ENCODE data around the gene AGBL5. TPM values are rescaled to one million over a fixed set of nuclear protein-coding genes. Genes with fewer than 3 reads are reported as not detected.

The AGBL5 gene
- total and polyA plus RNA-seq, 9 of the 15 experiments (the other 6 are each of a cell fraction or from before 2014, with no cell fraction given), result 3.3 to 52.7 (median 26.2) TPM

DNA sequence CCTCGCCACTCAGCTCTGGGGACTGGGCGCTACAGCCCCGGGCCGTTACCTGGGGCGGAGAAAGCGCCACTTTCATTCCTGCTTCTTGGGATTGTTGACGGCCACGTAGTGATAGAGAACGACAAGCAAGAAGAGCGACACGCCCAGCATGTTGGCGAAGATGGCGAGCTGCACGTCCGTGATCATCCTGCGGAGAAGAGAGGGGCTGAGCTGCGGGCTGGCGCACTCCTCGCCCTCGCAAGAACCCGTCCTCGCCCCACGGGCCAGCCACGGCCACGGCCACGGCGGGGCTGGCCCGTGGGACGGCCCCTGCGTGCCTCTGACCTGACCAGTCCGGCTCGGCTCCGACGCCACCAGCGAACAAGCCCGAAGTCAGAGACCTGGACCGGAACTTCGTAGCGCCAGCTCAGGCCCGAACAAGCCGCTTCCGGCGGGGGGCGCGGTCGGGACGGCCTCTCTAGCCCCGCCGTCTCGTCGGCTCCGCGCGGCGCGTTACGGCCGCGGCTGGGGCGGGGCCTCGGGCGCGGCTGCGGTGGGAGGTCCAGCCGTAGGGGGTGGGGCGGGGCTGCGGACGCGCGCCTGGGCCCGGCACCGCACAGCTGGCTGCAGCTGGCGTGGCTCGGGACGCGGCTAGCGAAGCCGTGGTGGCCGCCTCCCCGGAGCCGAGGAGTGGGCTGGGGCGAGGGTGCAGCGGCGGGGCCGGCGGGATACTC is 20.0 kb downstream of the AGBL5 start, which contains the start of gene OST4 (continued):
- no peak for TF ChIP-seq PHB2 (IDR thresholded peaks at IDR 0.05; ENCODE audit: low read depth)
- TF ChIP-seq, protein P1, sequence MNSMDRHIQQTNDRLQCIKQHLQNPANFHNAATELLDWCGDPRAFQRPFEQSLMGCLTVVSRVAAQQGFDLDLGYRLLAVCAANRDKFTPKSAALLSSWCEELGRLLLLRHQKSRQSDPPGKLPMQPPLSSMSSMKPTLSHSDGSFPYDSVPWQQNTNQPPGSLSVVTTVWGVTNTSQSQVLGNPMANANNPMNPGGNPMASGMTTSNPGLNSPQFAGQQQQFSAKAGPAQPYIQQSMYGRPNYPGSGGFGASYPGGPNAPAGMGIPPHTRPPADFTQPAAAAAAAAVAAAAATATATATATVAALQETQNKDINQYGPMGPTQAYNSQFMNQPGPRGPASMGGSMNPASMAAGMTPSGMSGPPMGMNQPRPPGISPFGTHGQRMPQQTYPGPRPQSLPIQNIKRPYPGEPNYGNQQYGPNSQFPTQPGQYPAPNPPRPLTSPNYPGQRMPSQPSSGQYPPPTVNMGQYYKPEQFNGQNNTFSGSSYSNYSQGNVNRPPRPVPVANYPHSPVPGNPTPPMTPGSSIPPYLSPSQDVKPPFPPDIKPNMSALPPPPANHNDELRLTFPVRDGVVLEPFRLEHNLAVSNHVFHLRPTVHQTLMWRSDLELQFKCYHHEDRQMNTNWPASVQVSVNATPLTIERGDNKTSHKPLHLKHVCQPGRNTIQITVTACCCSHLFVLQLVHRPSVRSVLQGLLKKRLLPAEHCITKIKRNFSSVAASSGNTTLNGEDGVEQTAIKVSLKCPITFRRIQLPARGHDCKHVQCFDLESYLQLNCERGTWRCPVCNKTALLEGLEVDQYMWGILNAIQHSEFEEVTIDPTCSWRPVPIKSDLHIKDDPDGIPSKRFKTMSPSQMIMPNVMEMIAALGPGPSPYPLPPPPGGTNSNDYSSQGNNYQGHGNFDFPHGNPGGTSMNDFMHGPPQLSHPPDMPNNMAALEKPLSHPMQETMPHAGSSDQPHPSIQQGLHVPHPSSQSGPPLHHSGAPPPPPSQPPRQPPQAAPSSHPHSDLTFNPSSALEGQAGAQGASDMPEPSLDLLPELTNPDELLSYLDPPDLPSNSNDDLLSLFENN (IDR thresholded peaks at IDR 0.05; ENCODE audit: low read depth in 2 of 2, low read length in 2 of 2), result no peak
- TF ChIP-seq, protein P2, sequence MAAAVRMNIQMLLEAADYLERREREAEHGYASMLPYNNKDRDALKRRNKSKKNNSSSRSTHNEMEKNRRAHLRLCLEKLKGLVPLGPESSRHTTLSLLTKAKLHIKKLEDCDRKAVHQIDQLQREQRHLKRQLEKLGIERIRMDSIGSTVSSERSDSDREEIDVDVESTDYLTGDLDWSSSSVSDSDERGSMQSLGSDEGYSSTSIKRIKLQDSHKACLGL (CRISPR knock-in tag; IDR thresholded peaks at IDR 0.05; ENCODE audit: borderline replicate concordance, poor library complexity, severe bottlenecking), result no peak
- no peak for TF ChIP-seq NCOA1 (IDR thresholded peaks at IDR 0.05; ENCODE audit: low read depth)
- TF ChIP-seq, protein P3, sequence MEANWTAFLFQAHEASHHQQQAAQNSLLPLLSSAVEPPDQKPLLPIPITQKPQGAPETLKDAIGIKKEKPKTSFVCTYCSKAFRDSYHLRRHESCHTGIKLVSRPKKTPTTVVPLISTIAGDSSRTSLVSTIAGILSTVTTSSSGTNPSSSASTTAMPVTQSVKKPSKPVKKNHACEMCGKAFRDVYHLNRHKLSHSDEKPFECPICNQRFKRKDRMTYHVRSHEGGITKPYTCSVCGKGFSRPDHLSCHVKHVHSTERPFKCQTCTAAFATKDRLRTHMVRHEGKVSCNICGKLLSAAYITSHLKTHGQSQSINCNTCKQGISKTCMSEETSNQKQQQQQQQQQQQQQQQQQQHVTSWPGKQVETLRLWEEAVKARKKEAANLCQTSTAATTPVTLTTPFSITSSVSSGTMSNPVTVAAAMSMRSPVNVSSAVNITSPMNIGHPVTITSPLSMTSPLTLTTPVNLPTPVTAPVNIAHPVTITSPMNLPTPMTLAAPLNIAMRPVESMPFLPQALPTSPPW (CRISPR knock-in tag; IDR thresholded peaks at IDR 0.05), result peak; percentile 82
- no peak for TF ChIP-seq U2AF2 (optimal IDR thresholded peaks at IDR 0.05; ENCODE audit: low read depth, low read length)
- TF ChIP-seq ZNF354B (CRISPR knock-in tag; IDR thresholded peaks at IDR 0.05), result no peak
- TF ChIP-seq TGIF2 (CRISPR knock-in tag; IDR thresholded peaks at IDR 0.05), result no peak
- no peak for TF ChIP-seq OTX1 (CRISPR knock-in tag; IDR thresholded peaks at IDR 0.05)
- TF ChIP-seq, protein P4, sequence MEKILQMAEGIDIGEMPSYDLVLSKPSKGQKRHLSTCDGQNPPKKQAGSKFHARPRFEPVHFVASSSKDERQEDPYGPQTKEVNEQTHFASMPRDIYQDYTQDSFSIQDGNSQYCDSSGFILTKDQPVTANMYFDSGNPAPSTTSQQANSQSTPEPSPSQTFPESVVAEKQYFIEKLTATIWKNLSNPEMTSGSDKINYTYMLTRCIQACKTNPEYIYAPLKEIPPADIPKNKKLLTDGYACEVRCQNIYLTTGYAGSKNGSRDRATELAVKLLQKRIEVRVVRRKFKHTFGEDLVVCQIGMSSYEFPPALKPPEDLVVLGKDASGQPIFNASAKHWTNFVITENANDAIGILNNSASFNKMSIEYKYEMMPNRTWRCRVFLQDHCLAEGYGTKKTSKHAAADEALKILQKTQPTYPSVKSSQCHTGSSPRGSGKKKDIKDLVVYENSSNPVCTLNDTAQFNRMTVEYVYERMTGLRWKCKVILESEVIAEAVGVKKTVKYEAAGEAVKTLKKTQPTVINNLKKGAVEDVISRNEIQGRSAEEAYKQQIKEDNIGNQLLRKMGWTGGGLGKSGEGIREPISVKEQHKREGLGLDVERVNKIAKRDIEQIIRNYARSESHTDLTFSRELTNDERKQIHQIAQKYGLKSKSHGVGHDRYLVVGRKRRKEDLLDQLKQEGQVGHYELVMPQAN (IDR thresholded peaks at IDR 0.05; ENCODE audit: borderline replicate concordance), result peak; percentile 80; the same call in 1 of the 2 replicates
- TF ChIP-seq, protein P5, sequence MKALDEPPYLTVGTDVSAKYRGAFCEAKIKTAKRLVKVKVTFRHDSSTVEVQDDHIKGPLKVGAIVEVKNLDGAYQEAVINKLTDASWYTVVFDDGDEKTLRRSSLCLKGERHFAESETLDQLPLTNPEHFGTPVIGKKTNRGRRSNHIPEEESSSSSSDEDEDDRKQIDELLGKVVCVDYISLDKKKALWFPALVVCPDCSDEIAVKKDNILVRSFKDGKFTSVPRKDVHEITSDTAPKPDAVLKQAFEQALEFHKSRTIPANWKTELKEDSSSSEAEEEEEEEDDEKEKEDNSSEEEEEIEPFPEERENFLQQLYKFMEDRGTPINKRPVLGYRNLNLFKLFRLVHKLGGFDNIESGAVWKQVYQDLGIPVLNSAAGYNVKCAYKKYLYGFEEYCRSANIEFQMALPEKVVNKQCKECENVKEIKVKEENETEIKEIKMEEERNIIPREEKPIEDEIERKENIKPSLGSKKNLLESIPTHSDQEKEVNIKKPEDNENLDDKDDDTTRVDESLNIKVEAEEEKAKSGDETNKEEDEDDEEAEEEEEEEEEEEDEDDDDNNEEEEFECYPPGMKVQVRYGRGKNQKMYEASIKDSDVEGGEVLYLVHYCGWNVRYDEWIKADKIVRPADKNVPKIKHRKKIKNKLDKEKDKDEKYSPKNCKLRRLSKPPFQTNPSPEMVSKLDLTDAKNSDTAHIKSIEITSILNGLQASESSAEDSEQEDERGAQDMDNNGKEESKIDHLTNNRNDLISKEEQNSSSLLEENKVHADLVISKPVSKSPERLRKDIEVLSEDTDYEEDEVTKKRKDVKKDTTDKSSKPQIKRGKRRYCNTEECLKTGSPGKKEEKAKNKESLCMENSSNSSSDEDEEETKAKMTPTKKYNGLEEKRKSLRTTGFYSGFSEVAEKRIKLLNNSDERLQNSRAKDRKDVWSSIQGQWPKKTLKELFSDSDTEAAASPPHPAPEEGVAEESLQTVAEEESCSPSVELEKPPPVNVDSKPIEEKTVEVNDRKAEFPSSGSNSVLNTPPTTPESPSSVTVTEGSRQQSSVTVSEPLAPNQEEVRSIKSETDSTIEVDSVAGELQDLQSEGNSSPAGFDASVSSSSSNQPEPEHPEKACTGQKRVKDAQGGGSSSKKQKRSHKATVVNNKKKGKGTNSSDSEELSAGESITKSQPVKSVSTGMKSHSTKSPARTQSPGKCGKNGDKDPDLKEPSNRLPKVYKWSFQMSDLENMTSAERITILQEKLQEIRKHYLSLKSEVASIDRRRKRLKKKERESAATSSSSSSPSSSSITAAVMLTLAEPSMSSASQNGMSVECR (CRISPR knock-in tag; IDR thresholded peaks at IDR 0.05), result peak; percentile 79; the same call in 1 of the 2 replicates
- TF ChIP-seq BCL6 (CRISPR knock-in tag; IDR thresholded peaks at IDR 0.05), result no peak
- TF ChIP-seq SAFB (IDR thresholded peaks at IDR 0.05; ENCODE audit: borderline replicate concordance, low read depth, low read length), result 0 out of 2 replicates have a peak, but pooled peaks have one; percentile 69
- TF ChIP-seq U2AF1 (optimal IDR thresholded peaks at IDR 0.05; ENCODE audit: low read depth, low read length), result no peak
- TF ChIP-seq HSF4 (CRISPR knock-in tag; IDR thresholded peaks at IDR 0.05; ENCODE audit: borderline replicate concordance), result no peak
